Activated CD4-positive, alpha-beta T cell treated with anti-CD3 and anti-CD28 coated beads, Interleukin-2, amount 50 U/mL, for 16 hours (primary cell): ENCODE data around the gene TMEM14C.

Source experiments
- DNase-seq: peaks from one replicate; pipeline ENCODE4 v3.0.0-alpha.2; 2020

Gene TMEM14C

GRCh38 chr6:10722820-10723566, at the start of gene TMEM14C:
TMEM14C (plus strand) TSS chr6:10723070; CDS start chr6:10724614, 1,544 bp downstream.
- peak; percentile 93 for DNase-seq

GRCh38 chr6:10676403-10676802, 46.5 kb upstream of the TMEM14C start:
- no peak for DNase-seq

- no peak for DNase-seq
Measured at GRCh38 chr6:10678456-10678855, 44.4 kb upstream of the TMEM14C start.

GRCh38 chr6:10681795-10682194, 41.1 kb upstream of the TMEM14C start:
- DNase-seq, result no peak

GRCh38 chr6:10682355-10682988, 40.4 kb upstream of the TMEM14C start:
- no peak for DNase-seq

GRCh38 chr6:10684618-10685017, 38.3 kb upstream of the TMEM14C start:
- no peak for DNase-seq

GRCh38 chr6:10685092-10685915, 37.6 kb upstream of the TMEM14C start:
- DNase-seq, result no peak

GRCh38 chr6:10686901-10687300, 36.0 kb upstream of the TMEM14C start:
- no peak for DNase-seq

- DNase-seq, result no peak
Measured at GRCh38 chr6:10687582-10687981, 35.3 kb upstream of the TMEM14C start.

GRCh38 chr6:10690651-10691445, 32.0 kb upstream of the TMEM14C start:
- DNase-seq, result no peak

- DNase-seq, result no peak
Measured at GRCh38 chr6:10692965-10693538, 29.8 kb upstream of the TMEM14C start.

GRCh38 chr6:10694302-10695085, 28.4 kb upstream of the TMEM14C start, which contains the start of the genes C6orf52 and PAK1IP1:
C6orf52 (minus strand) TSS chr6:10694616; CDS start chr6:10687550, 7,066 bp downstream.
PAK1IP1 (plus strand) TSS chr6:10694972; CDS start chr6:10694986, 14 bp downstream.
- peak; percentile 94 for DNase-seq

- no peak for DNase-seq
Measured at GRCh38 chr6:10695086-10695657, 27.7 kb upstream of the TMEM14C start.

- DNase-seq, result no peak
Measured at GRCh38 chr6:10696655-10697054, 26.2 kb upstream of the TMEM14C start.

- DNase-seq, result no peak
Measured at GRCh38 chr6:10713962-10714361, 8.9 kb upstream of the TMEM14C start.

GRCh38 chr6:10719296-10719963, 3.4 kb upstream of the TMEM14C start:
- peak; percentile 46 for DNase-seq

- no peak for DNase-seq
Measured at GRCh38 chr6:10719964-10720264, 3.0 kb upstream of the TMEM14C start.

GRCh38 chr6:10720265-10720959, 2.5 kb upstream of the TMEM14C start:
- peak; percentile 61 for DNase-seq

GRCh38 chr6:10720960-10721849, 1.7 kb upstream of the TMEM14C start:
- peak; percentile 49 for DNase-seq
